Prostate gland (tissue), 2 donors: ENCODE data around the gene SLC7A7. TPM values are rescaled to one million over a fixed set of nuclear protein-coding genes. Genes with fewer than 3 reads are reported as not detected.
"Not testable (repeated sequence)": the region's sequence is repeated elsewhere in the genome, so short reads cannot be mapped to it uniquely, and the experiment has no call there.

Experiments
- DNase-seq: peaks from one replicate; pipeline ENCODE4 v3.0.0-alpha.2; 2019; ENCODE audit warnings: low spot score
- H3K27ac ChIP-seq, 2 donors: fragments of 200-600 bp; sonication (generic); 2 replicates each; pipeline ENCODE4 v1.5.1; 2017 to 2019
- H3K27me3 ChIP-seq: fragments of 200-600 bp; sonication (generic); replicated peaks from 2 replicates; pipeline ENCODE4 v1.5.1; 2019; ENCODE audit not compliant: insufficient read depth
- H3K36me3 ChIP-seq, 2 donors: fragments of 200-600 bp; sonication (generic); 1 replicate in 1 of 2; 2 replicates in 1 of 2; pipeline versions ENCODE4 v1.5.1 to v1.8.1; 2017 to 2019
- H3K4me1 ChIP-seq: fragments of 200-600 bp; sonication (generic); replicated peaks from 2 replicates; pipeline ENCODE4 v1.5.1; 2019
- H3K4me3 ChIP-seq, 2 donors: fragments of 200-600 bp; sonication (generic); 2 replicates each; pipeline ENCODE4 v1.5.1; 2017 to 2019
- H3K9me3 ChIP-seq: fragments of 200-600 bp; sonication (generic); 2 replicates; pipeline ENCODE4 v1.5.1; 2017
- CTCF ChIP-seq, 4 experiments: fragments of 200-600 bp in 2 of 4; fragments of 450-650 bp in 2 of 4; sonication (generic) in 2 of 4; IDR thresholded peaks; 1 replicate in 3 of 4; 2 replicates in 1 of 4; pipeline ENCODE4 v1.5.1; 2016 to 2019; ENCODE audit warnings: antibody characterized with exemption in 4 of 4, mild to moderate bottlenecking in 2 of 4, moderate library complexity in 2 of 4
- POLR2A ChIP-seq: fragments of 450-650 bp; IDR thresholded peaks from one replicate; pipeline ENCODE4 v1.6.1; 2016; ENCODE audit warnings: antibody characterized with exemption, mild to moderate bottlenecking
- POLR2AphosphoS5 ChIP-seq: sonication (generic); formaldehyde crosslinking; IDR thresholded peaks from one replicate; pipeline ENCODE4 v1.6.1; 2017; ENCODE audit warnings: antibody characterized with exemption
- WGBS: methylation state at CpG from one replicate; pipeline ENCODE4 v1.1.5; 2018; 5-methylcytosine and 5-hydroxymethylcytosine counted together
- intact Hi-C: fragments of 100-400 bp; cut with DNase I; formaldehyde crosslinking; loops from one replicate; pipeline ENCODE4 v1.14.2; 2022
- total RNA-seq, 2 donors: library from RNA; depleted of rRNA; stranded (reverse); fragments of >200 nt; gene quantifications; one replicate each; pipeline ENCODE4 v1.1.0, GENCODE V29; 2016

Gene SLC7A7
- total RNA-seq, 2 donors from 2014 or later = 4.6 to 8.1 TPM

DNA sequence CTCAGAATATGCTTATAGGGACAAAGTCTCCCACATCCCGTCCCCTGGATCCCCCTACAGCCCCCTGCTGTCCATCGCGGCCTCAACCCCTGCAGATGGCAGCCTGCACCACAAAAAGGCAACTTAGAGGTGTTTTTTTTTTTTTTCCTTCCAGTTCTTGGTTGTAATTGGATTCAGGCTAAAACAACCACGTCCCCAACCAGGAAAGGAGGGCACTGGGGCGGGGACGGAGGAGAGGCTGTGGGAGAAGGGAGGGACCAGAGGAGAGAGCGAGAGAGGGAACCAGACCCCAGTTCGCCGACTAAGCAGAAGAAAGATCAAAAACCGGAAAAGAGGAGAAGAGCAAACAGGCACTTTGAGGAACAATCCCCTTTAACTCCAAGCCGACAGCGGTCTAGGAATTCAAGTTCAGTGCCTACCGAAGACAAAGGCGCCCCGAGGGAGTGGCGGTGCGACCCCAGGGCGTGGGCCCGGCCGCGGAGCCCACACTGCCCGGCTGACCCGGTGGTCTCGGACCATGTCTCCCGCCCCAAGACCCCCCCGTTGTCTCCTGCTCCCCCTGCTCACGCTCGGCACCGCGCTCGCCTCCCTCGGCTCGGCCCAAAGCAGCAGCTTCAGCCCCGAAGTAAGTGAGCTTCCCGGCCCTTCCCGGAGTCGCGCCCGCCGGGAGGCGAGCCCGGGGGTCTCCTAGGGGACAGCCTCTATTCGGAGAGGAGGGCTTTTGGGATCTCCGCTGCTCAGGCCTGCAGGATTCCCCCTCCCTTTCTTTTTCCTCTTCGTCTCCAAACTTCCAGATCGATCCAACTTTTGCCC lies 21.3 kb upstream of the SLC7A7 start, which contains the start of gene MMP14:
Gene MMP14, plus strand, starts transcription at position 285 of the 813 bp plus-strand sequence. Its CDS starts 233 bp downstream, at position 518.
- under 1% methylated on average over 46 of the region's 46 CpGs for WGBS
- TF ChIP-seq CTCF (IDR thresholded peaks at IDR 0.05) = peak in 3 of 4 experiments; percentile 33 to 58 (median 53)
- TF ChIP-seq POLR2AphosphoS5 = peak; percentile 87
- peak; percentile 90 for TF ChIP-seq POLR2A
- no peaks in the 10 kb centered on the region for H3K9me3 ChIP-seq
- H3K36me3 ChIP-seq = peaks cover 0 to 9% of the 10 kb centered on the region in 2 donors
- DNase-seq = peak; percentile 81
- H3K27me3 ChIP-seq = no peaks in the 10 kb centered on the region
- H3K27ac ChIP-seq = peak within 1 kb of the TSS; percentile 92 to 93
- H3K4me3 ChIP-seq = peak within 1 kb of the TSS; percentile 71 to 82
- H3K4me1 ChIP-seq = no peaks in the 10 kb centered on the region
- intact Hi-C loops = loop anchor here (1.0 to 5.0 kb wide), 2 partner anchors 17 to 249 kb away; partner anchors contain the start of gene DAD1

GRCh38 chr14:22835505-22835904 lies 20.3 kb upstream of the SLC7A7 start:
- DNase-seq = no peak
- peaks cover 3% of the 10 kb centered on the region for H3K4me1 ChIP-seq
- intact Hi-C loops = loop anchor here (5.0 kb wide), 1 partner anchor 248 kb away; the partner anchor contains the start of gene DAD1
- H3K9me3 ChIP-seq = no peaks in the 10 kb centered on the region
- 75% methylated on average over 3 of the region's 3 CpGs for WGBS
- H3K36me3 ChIP-seq = peaks cover 0 to 9% of the 10 kb centered on the region in 2 donors
- no peaks in the 10 kb centered on the region for H3K27me3 ChIP-seq
- H3K4me3 ChIP-seq = no peak overlapping the region
- peak overlapping the region in 1 of 2 donors; percentile 92 for H3K27ac ChIP-seq
- TF ChIP-seq POLR2A = no peak
- no peak for TF ChIP-seq CTCF (IDR thresholded peaks at IDR 0.05)
- TF ChIP-seq POLR2AphosphoS5 = no peak

DNA sequence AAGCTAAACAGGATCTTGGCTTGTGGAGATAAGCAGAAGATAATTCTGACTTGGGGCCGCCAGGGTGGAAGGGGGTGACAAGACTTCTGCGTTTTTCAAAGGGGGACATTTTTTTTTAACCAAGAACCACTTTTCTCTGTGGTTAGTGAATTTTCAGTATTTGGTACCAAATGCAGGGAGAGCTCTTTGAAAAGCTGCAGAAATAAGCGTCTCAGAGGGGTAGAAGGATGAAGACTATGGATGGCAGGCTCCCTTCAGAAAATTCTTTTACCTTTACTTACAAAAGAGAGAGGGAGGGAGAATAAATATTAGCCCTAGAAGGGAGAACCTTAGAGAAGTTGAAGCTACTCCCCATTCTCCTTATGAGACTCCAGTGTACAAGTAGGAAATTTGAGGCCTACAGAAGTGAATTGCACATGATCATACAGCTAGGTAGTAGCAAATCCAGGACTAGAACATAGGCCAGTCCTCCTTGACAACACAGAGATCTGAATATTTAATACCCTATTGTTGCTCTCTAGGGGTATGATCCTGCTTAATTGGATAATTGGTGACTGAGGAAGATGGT lies 15.3 kb upstream of the SLC7A7 start:
- DNase-seq = no peak
- Histone ChIP-seq H3K4me3 (peak overlapping the region; percentile 63 to 81), H3K4me1 (peaks cover 6% of the 10 kb centered on the region), H3K27me3 (no peaks in the 10 kb centered on the region), H3K27ac (no peak overlapping the region), H3K36me3 (peaks cover 0 to 9% of the 10 kb centered on the region in 2 donors), H3K9me3 (no peaks in the 10 kb centered on the region)
- intact Hi-C loops = no loop called here
- TF ChIP-seq POLR2A (no peak), CTCF (IDR thresholded peaks at IDR 0.05) (no peak)
- 19% methylated on average over 3 of the region's 3 CpGs for WGBS

- Histone ChIP-seq H3K4me3 (peak within 1 kb of the TSS; percentile 63 to 81), H3K27me3 (no peaks in the 10 kb centered on the region), H3K9me3 (no peaks in the 10 kb centered on the region), H3K4me1 (peaks cover 6% of the 10 kb centered on the region), H3K27ac (peak within 1 kb of the TSS; percentile 58 to 71), H3K36me3 (peaks cover 0 to 9% of the 10 kb centered on the region in 2 donors)
- DNase-seq = peak; percentile 88
- WGBS = under 1% methylated on average over 41 of the region's 41 CpGs
- no peak for TF ChIP-seq POLR2A
- peak in 1 of 4 experiments; percentile 7 for TF ChIP-seq CTCF (IDR thresholded peaks at IDR 0.05)
- peak; percentile 94 for TF ChIP-seq POLR2AphosphoS5
- intact Hi-C loops = loop anchor here (10.0 kb wide), 1 partner anchor 175 kb away; no protein-coding TSS in a partner anchor
Measured at GRCh38 chr14:22829661-22830442, 14.6 kb upstream of the SLC7A7 start, which contains the start of gene MRPL52. Gene MRPL52 (plus strand): TSS chr14:22829887. CDS start chr14:22829913, 26 bp downstream.

- intact Hi-C loops = loop anchor here (10.0 kb wide), 1 partner anchor 174 kb away; no protein-coding TSS in a partner anchor
- Histone ChIP-seq H3K4me3 (peak overlapping the region; percentile 63 to 81), H3K27ac (peak overlapping the region; percentile 58 to 71)
- H3K9me3 ChIP-seq, H3K4me1 ChIP-seq, DNase-seq, H3K36me3 ChIP-seq, H3K27me3 ChIP-seq: not testable (repeated sequence)
- 83% methylated on average over 12 of the region's 12 CpGs for WGBS
Measured at GRCh38 chr14:22829076-22829660, 13.9 kb upstream of the SLC7A7 start.
